D341Med (cell line): ENCODE data around the gene CCK.
A peak's percentile ranks its signal among the peaks of the same experiment; 100 is the strongest.

Source experiments
- DNase-seq: peaks from one replicate; pipeline ENCODE4 v3.0.0; 2012; ENCODE audit warnings: low spot score

The CCK gene

DNA sequence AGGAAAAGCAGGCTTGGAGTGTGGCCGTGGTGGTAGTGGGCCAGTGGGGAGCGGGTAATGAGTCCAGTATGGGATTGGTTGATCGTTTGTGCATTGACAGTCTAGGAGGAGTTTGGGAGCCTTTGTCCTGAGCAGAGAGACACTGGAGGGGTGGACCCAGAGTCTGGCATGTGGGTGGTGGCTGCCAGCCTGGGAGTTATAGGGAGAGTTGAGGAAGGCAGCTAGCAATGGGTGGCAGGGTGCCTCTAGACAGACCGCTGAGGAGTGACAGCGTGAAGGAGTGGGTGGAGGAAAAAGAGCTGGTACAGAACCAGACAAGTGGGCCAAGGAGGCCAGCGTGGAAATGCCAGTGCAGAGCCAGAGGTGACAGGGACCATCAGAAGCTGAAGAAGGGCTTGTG lies 1.9 kb upstream of the CCK start:
- DNase-seq: no peak

DNA sequence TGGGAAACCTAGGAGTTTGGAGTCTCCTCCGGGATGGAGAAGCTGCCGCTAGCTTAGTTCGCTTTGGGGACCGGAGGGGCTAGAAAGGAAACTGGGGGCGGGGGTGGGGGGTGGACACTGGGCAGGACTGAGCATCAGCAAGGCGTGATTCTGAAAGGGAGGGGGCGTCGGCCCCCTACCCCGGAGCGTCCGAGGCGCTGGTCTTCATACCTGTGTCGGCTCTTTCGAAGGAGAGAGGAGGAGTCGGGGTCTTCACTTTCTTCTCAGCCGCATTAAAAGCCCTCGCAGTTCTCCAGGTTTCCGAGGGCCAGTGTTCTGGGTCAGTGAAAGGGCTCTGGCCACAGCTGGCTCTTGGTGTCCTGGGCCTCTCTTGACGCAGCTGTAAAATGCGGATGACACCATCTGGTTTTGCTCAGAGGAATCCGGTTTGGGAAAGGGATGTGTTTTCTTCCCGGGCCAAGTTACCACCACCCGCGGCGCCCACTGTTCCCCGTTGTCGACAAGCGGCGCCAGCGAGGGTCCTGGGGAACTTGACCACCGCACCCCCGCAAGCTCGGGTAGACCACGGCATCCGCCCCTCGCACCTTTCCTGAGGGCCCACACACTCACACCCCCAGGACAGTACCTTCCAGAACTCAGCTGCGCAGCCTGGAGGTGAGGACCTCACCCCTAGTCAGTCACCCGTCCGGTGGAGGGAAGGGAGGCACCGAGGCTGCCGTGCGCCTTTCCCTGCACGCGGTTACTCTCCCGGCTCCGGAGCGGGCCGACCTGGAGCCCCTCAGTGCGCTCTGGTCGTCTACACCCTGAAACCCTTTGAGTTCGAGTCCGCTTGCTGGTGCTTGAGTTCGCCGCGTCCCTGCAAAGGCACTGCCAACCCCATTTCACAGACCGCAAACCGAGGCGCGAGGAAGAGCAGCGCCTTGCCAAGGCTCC lies 660 bp downstream of the CCK start:
- DNase-seq: peak; percentile 35

DNA sequence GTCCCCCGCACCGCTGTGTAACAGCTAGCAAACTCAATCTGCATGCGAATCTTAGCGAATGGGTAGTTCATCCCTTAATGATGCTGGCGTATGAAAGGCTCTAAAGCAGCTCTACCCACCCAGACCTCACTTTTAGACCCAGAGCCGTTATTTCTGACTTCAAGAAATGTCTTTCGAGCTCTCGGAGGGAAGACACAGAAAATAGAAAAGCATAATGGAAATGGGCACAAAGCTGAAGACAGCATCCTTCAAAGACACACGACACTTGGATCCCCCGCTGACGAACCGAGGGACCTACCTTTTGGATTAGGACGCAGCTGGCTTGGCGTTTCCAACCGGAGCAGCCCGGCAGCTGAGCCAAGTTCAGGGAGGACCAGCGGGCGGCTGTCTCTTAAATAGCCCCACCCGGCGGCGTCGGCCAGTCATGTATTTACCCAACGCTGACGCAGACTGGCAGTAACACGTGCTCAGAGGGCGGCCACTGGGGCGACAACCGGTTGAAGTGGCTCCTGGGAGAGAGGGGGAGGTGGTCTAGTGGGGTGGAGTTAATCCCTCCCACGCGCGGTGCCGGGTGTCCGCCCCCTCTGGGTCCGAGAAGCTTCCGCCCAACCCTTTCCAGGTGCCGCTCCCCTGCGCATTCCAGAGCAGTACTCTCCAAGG lies 1.5 kb downstream of the CCK start:
- DNase-seq: peak; percentile 55

DNA sequence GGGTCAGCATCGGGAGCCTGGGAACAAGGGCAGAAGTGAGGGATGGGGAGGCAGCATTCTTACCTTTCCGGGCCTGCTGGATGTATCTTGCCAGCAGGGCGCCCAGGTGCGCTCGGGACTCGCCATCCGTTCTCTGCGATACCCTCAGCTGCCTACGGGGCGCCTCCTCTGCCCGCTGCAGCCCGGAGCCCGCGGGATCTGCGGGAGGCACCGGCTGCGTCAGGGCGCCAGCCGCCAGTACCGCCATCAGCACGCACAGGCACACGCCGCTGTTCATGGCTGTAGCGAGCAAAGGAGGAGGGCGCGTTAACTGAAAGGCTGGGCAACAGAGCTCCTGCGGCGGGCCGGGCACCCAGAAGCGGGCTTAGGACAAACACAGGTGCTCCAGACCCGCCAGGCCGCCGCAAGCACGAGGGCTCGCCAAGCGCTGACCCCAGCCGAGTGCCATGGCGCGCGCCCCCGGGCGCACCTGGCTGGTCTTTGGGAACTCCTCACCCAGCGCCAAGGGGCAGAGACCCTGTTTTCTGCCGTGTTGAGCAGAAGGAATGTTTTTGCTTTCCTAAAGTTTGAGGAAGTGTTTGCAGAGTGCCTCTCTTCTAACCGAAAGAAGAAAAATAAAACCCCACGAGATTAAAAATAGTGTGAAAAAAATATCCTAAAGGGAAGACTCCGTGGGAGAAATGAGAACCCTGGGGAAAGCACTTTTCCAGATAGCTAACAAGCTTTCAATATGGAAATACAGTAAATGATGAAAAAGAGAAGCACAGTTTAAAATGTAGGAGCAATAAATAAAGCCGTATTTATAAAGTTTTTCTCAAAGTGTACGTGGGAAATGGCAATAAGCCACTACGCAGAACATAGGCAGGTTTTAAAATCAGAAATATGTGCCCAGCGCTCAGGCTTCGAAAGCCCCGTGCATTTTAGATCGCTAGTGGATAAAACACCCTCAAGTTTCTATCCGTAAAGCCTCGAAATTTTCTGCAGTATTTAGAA lies 2.3 kb downstream of the CCK start:
- peak; percentile 73 for DNase-seq

DNA sequence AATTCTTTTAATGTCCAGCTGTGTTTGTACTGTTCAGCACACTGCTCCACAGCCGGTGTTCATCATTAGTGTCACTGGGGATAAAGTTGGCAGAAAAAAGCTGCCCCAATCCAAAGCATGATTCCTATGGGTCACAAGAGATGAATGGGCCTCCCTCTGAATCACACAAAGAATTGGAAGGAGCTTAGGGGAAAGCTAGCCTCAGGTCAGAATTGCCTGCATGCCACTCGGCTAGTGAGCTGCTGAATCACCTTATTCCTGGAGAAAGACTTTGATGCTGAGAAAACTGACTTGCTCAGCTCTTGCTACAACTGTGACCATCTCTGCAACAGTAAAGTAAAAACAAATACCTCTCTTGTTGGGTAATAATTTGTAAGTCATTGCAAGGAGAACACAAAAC lies 3.5 kb downstream of the CCK start:
- no peak for DNase-seq

DNA sequence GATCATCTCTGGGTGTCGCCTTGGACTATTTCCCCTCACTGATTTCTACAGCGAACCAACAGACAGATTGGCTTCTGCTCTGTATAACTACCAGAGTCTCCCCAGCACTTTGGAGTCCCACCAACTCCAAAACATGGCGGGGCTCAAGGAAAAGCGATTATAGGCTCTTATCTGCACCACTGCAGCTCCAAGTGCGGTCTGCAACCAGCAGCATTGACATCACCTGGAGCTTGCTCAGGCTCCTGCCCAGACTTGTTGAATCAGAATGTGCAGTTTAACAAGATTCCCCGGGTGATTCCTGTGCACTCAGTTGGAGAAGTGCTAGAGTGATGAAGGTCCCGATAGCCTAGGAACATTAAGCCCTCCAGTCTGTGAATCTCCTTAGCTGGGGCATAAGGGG lies 9.0 kb downstream of the CCK start:
- no peak for DNase-seq

DNA sequence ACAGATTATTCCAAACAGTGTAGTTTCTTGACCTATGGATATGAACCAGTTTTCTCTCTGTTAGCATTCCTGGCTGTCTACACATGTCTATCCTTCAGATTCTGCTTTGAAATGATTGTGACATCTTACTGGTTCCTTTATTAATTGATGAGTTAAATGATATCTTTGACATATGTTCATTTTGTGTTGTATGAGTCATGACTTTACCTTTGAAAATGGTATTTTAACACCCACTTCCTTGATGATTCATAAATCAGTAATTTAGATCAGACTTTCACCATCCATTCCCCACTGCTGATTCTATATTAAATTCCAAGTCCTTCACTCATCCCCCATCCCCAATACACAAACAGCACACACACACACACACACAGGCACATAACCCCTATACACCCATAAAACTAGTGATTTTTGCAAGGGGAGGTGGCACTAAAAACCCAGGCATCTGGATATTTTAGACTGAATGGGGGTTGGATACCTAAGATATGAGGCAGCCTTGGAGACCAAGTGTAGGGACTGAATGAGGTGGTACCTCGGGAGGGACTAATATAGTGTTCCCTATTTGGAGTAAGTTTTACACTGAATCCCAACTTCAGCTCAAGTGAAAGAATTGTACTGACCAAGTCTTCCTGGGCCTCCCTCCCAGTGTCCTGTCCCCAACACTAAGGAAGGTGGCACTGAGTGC lies 9.7 kb downstream of the CCK start:
- no peak for DNase-seq

DNA sequence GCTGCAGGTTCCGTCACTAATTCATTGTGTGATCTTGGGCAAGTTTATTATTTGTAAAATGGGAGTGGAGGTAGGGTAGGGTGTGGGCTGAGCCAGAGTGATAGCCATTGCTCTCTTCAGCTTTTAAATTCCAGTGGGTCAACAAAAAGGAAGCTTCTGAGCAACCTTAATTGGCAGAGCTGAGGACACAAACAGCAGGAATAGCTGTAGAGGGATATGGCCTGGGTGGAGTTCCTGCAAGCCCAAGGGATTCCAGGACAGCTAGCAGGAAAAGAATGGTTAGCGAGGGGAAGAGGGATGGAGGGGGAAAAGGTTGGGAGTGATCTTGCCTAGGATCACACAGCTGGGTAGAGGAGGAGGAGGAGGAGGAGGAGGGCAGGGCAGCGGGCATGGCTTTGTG lies 11.4 kb downstream of the CCK start:
- DNase-seq: no peak

DNA sequence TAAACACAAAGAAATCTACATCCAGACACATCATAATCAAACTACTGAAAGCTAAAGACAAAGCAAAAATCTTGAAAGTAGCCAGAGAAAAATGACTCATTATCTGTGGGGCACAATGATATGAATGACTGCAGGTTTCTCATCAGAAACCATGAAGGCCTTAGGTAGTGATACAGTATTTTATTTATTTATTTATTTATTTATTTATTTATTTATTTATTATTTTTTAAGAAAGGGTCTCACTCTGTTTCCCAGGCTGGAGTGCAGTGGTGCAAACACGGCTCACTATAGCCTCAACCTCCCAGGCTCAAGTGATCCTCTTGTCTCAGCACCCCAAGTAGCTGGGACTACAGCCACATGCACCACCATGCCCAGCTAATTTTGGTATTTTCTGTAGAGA lies 15.2 kb downstream of the CCK start:
- no peak for DNase-seq

DNA sequence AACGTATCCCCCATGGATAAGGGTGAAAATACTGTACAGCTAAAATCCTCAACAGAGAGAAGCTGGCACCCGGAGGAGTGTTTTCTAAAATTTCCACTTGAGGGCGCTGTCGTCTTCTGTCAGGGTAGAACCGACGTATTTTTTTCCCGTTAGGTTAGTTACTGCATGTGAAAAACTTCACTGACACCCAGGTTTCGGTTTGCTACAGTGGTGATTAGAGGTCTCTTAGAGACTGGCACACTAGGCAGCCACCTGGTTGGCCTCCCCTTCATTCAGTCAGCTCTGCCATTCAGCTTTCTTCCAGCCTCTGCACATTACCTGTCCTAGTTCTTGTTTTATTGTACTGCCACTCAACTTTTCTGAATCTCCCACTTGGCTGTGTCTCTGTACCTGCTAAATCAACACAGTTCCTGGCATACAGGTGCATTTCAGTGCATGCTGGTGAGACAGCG lies 18.4 kb downstream of the CCK start:
- peak; percentile 71 for DNase-seq

DNA sequence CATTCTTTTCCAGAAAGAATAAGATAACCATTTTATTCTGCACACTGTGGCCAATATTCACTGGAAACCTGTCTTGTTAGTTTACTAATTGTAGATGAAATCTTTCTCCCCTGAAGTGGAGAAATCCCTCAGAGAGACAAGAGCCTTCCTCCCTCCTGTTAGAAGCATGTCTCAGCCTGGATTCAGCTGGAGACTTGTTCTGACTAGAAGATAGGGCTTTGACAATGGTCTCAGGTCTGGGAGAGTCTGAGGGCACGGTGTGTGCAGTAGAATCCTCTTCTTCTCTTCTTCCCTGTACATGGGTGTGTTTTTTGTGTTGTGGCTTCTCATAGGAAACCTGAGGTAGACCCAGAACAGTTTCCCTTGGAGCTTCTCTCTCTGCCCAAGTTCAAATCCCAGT lies 19.9 kb downstream of the CCK start:
- no peak for DNase-seq

DNA sequence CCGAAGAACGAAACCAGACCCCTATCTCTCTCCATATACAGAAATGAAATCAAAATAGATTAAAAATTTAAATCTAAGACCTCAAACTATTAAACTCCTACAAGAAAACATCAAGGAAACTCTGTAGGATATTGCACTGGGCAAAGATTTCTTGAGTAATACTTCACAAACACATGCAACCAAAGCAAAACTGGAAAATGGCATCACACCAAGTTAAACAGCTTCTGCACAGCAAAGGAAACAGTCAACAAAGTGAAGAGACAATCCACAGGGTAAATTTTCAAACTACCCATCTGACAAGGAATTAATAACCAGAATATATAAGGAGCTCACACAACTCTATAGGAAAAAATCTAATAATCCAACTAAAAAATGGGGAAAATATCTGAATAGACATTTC lies 29.4 kb downstream of the CCK start:
- DNase-seq: no peak

DNA sequence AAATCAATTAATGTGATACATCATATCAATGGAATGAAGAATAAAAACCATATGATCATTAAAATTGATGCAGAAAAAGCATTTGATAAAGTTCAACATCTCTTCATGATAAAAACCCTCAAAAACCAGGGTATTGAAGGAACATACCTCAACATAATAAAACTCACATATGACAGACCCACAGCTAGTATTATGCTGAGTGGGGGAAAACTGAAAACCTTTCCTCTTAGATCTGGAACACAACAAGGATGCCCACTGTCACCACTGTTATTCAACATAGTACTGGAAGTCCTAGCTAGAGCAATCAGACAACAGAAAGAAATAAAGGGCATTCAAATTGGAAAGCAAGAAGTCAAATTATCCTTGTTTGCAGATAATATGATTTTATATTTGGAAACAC lies 30.5 kb downstream of the CCK start:
- no peak for DNase-seq

DNA sequence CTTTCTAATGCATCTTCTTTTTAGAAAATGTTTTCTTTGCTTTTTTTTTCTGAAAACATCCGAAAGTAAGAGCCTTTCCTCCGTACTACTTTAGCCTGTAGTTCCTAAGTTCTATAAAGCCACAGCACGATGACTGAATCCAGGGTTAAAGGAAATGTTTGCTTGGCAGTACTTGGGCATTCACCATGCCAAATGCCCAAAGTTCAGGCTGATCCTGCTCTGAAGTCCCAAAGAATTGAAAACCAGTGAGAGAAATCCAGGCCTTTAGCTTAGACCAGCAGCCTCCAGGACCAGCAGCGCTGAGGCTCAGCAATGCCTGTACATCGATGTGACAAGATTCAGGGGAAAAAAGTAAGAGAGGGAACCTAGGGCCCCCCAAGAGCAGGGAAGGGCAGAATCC lies 35.1 kb downstream of the CCK start:
- DNase-seq: no peak

DNA sequence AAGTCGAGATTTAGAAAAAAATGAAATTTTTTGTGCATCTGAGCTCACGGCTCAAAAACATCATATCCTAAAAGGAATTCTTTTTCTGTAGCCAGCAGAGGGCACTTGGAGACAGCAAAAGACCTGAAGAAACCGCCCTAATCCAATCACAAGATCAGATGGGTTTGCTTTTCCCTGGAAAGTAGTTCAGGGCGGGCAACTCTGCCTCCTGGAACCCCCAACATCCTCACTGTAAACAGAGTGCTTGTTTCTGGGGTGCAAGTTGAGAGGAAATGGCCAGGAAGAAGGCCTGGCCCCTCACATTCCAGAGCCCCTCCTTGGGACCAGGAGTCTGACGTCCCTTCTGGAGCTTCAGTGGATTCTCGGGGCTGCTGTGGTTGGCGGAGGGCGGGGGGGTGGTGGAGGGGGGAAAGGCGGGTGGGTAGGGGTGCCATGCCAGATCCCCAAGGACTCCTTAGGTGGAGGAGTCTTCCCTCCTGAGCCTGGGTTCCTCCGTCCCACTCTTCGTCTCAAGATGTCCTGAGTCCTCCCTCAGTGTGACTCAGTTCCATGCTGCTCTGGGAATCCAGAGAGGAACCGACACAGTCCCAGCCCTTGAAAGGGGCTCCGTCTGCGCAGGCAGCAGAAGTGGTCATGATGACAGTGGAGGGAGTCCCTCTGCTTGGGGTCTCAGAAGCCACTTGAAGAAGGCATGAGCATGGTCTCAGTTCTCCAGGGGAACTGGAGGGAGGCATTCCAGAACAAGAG lies 35.9 kb downstream of the CCK start:
- DNase-seq: peak; percentile 66

DNA sequence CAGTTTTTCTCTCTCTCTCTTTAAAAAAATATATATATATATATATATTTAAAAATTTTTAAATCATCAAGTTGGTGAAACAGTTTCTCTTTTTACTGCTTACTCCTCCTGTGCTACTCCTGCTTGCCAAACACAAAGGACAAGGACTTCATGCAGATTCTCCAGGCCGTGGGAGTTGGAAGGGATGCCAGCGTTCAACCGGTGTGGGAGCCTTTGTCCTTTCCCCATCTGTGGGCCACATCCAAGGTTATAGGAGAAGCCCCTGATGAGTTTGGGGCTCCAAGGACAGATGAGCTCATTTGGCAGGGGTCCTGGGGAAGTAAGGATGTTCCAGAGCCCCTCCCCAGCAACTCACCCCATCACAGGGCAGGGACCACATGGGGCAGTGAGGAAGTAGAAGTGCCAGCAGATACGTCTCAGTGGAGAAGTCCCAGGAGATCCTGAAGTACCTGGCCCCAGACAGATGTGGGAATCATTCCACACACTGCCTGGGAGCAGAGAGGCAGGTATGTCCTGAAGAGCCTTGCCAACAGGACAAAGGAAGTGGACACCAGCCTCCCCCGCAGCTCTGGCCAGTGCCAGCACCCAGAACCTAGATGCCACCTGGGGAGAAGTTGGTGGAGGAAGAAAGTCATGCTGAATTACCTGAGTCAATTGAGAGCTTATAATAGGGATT lies 36.6 kb downstream of the CCK start:
- no peak for DNase-seq

DNA sequence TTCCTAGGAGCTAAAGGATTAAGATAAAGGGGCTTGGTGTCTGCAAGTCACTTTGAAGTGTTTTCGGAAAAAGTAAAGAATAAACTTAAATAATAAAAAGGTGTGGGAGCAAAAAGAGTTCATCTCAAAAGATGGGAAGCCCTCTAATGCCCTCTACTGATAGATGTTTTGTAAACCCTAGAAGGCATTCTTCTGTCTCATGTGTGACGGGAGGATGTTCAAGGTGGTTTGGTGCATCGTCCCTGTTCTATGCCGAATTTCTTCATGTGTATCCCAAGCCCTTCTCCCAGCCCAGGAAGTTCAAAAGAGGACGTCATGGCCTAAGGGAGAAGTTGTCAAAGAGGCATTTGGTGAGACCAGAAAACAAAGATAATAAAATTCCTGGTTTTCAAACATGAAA lies 37.2 kb downstream of the CCK start:
- no peak for DNase-seq

DNA sequence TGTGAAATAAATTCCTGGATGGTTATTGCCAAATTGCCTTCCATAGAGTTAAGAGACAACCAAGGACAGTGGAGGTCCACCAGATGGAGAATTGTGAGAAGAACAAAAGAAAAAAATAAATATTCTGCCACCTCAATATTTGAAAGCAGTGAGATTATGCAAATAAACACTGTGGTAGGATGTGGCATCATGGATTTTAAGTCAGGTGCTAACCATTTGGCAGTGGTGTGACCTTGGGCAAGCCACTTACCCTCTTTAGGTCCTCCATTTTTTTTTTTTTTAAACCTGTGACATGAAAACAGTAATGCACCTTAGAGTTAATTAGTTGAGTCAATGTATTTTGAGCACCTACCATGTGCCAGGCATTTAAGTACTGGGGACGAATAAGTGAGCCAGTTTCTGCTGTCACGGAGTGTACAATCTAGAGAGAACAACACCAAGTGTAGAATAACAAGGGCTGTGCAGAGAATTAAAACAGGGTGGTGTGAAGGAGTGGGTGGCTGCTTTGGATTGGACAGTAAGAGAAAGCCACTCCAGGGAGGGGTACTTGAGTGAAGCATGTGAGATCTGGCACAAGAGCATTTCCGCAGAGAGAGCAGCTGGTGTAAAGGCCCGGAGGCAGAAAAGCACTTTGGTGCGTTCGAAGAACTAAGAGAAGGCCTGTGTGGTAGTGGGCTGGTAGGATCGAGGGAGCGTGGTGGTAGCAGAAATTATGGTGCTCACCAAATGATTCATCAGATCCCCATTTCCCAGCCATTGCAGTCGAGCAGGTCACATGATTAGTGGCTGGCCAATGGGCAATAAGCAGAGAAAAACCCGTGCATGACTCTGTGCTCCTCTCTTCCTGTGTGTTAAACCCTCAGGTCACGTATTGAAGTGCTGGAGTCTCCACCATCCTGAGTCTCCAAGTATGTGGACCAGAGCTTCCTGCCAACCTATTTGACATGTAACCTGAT lies 39.2 kb downstream of the CCK start:
- DNase-seq: no peak
